IPS-NIHi7 (cell line): ENCODE data around the gene RELL1.

Source experiments
- DNase-seq: peaks from one replicate; pipeline ENCODE4 v3.0.0; 2012; ENCODE audit warnings: mixed read lengths; ENCODE audit errors: extremely low spot score

The RELL1 gene

GRCh38 chr4:37639551-37640285 lies 46.5 kb downstream of the RELL1 start:
- DNase-seq = no peak

- no peak for DNase-seq
Measured at GRCh38 chr4:37635155-37635554, 51.0 kb downstream of the RELL1 start.

GRCh38 chr4:37634180-37634579 lies 52.0 kb downstream of the RELL1 start:
- no peak for DNase-seq

GRCh38 chr4:37632836-37633235 lies 53.3 kb downstream of the RELL1 start:
- DNase-seq = no peak

GRCh38 chr4:37631551-37631950 lies 54.6 kb downstream of the RELL1 start:
- DNase-seq = no peak

GRCh38 chr4:37629713-37630112 lies 56.5 kb downstream of the RELL1 start:
- no peak for DNase-seq

GRCh38 chr4:37628977-37629609 lies 57.1 kb downstream of the RELL1 start:
- DNase-seq = no peak

GRCh38 chr4:37627263-37627662 lies 58.9 kb downstream of the RELL1 start:
- no peak for DNase-seq

GRCh38 chr4:37625499-37625898 lies 60.7 kb downstream of the RELL1 start:
- DNase-seq = no peak

GRCh38 chr4:37623940-37624339 lies 62.2 kb downstream of the RELL1 start:
- DNase-seq = no peak

- no peak for DNase-seq
Measured at GRCh38 chr4:37623125-37623524, 63.1 kb downstream of the RELL1 start.

- no peak for DNase-seq
Measured at GRCh38 chr4:37620176-37620575, 66.0 kb downstream of the RELL1 start.

GRCh38 chr4:37615720-37616063 lies 70.5 kb downstream of the RELL1 start:
- DNase-seq = no peak

GRCh38 chr4:37615059-37615719 lies 71.0 kb downstream of the RELL1 start:
- DNase-seq = no peak

GRCh38 chr4:37612811-37613210 lies 73.4 kb downstream of the RELL1 start:
- DNase-seq = no peak

GRCh38 chr4:37609626-37610025 lies 76.5 kb downstream of the RELL1 start:
- DNase-seq = no peak

- no peak for DNase-seq
Measured at GRCh38 chr4:37607018-37607417, 79.2 kb downstream of the RELL1 start.

GRCh38 chr4:37605843-37606565 lies 80.2 kb downstream of the RELL1 start:
- no peak for DNase-seq

GRCh38 chr4:37604461-37604860 lies 81.7 kb downstream of the RELL1 start:
- no peak for DNase-seq

GRCh38 chr4:37603711-37604110 lies 82.5 kb downstream of the RELL1 start:
- no peak for DNase-seq

- DNase-seq = peak; percentile 88
Measured at GRCh38 chr4:37603070-37603468, 83.1 kb downstream of the RELL1 start.

- no peak for DNase-seq
Measured at GRCh38 chr4:37602454-37603069, 83.6 kb downstream of the RELL1 start.
